ENCODE data around the gene ITSN2.

DNA sequence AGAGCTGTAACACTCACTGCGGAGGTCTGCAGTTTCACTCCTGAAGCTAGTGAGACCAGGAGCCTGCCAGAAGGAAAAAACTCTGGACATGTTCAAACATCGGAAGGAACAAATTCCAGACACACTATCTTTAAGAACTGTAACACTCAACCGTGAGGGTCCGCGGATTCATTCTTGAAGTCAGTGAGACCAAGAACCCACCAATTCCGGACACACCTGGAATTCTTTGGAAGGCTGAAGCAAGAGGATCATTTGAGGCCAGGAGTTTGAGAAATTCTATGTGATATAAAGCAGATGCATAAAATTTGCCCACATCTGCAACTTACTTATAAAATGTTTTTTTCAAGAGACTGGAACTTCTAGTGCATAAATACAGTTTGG is 43.5 kb upstream of the ITSN2 start:
- TF ChIP-seq CTCF (IDR thresholded peaks at IDR 0.05; ENCODE audit: insufficient read depth, low read depth, low read length) (no peak), EZH2 (IDR thresholded peaks at IDR 0.05; ENCODE audit: insufficient read depth, low read length) (no peak)
